Measurements from ENCODE around the gene RNF187.
"Not testable (repeated sequence)": the region's sequence is repeated elsewhere in the genome, so short reads cannot be mapped to it uniquely, and the experiment has no call there.

The RNF187 gene

DNA sequence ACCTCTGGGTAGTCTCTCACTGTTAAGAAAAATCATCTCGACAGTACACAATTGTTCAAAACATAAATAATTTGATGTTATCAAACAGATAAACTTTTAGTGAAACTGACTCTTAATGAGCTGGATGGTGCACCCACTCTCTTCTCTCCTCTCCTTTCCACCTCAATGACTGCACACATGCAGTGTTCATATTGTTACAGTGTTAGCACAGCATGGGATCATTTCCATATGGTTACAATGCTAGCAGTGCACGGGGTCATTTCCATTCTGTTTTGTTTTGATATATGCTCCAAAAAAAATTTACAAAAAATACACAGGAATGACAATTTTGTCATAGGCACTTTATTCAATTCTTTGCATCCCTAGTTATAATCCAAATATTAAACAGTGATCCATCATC, 26.4 kb upstream of the RNF187 start:
- no peak for DNase-seq

DNA sequence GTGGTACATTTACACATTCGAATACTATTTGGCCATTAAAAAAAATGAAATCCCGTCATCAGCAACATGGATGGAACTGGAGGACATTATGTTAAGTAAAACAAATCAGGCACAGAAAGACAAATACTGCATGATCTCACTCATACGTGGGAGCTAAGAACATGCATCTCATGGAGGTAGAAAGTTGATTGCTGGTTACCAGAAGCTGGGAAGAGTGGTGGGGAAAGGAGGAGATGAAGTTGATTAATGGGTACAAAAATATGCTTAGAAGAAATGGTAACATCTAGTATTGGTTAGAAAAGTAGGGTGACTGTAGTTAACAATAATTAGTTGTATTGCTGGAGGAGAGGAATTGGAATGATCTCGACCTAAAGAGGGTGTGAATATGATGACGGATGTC, 24.6 kb upstream of the RNF187 start:
- DNase-seq: no peak

DNA sequence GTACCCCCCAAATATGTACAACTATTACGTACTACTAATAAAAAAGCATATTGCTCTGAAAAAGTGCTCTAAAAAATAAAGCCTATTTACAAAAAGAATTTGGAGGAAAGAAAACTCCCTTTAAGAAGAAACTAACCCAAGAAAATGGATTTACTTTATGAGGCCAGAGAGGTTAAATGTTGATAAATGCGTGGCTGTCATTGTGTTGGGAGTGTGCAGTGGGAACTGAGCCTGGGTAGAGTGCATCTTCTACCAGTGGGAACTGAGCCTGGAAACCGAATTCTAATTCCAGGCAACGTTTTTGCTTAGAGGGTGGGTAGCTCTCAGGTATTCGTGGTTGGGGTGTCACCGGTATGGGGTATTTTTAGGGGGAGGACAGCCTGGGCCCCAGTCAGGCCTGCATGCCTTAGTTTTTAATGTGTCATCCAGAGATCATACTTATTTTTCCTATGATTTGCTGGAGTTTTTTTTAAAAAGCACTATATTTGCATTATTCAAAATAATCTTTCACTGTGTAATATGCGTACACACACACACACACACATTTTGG, 24.1 kb upstream of the RNF187 start:
- DNase-seq: no peak

DNA sequence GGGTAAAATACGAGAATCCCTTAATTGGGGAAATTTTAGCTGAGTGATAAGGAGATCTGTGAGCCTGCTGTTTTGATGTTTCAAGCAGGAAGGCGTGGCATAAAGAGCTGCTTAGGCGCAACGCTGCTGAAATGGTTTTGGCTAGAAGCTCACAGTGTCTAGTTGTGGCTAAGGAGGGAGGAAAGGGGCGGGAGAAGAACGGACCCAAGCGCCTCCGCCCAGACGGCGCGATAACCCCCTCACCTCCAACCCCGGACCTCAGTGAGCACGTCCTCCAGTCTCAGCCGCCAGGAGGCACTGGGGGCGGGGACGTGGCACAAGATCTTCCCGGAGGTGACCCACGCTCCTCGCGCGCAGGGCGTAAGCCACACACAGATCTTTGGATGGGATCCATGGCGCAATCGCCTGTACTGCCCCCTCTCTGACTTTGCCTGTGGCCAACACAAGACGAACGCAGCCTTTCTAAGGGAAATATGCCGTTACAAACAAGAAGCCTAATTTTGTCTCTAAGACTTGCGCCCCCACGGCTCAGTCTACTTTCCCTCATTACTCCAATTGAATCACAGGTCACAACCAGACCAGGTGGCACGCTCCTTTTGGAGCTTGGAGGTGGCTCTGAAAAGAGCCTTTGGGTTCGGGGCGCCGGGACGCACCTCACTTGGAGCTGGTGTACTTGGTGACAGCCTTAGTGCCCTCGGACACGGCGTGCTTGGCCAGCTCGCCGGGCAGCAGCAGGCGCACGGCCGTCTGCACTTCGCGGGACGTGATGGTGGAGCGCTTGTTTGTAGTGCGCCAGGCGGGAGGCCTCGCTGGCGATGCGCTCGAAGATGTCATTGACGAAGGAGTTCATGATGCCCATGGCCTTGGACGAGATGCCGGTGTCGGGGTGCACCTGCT, 23.4 kb upstream of the RNF187 start:
- peak; percentile 25 for DNase-seq

DNA sequence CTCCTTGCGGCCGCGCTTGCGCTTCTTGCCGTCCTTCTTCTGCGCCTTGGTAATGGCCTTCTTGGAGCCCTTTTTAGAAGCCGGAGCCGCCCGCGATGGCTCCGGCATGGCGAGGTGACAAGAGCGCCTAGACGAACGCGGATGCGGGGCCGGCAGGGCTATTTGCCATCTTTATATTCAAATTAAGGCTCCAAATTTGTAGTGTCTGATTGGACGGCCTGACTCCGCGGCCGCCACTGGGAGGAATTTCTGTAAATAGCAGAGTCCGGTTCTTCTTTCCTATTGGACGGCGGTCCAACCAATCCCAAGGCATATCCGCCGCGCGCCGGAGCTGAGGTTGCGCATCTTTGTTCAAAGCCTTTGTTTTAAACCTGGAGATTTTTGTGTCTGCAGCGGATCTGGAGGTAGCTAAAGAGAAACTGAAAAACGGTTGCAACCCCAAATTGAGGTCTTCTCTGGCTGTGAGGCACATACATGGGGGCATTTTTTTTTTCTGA, 22.6 kb upstream of the RNF187 start:
- peak; percentile 75 for DNase-seq

DNA sequence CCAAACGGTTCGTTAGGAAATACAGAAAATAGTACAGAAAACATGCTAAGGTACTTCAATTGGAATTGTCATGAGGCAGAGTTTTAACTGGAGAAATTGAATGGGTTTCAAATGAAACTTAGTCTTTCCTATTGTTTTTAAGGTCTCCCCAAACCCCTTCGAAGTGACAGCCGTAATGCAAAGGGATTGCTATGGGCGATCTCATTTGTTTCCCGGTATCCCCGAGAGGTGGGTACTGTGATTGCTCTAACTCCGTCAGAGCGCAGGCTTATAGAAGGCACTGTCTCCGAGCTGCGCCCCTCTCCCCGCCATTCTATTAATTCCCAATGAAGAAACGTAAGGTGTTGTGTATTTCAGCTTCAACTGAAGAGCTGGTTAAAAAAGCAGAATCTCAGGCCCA, 22.0 kb upstream of the RNF187 start:
- no peak for DNase-seq

DNA sequence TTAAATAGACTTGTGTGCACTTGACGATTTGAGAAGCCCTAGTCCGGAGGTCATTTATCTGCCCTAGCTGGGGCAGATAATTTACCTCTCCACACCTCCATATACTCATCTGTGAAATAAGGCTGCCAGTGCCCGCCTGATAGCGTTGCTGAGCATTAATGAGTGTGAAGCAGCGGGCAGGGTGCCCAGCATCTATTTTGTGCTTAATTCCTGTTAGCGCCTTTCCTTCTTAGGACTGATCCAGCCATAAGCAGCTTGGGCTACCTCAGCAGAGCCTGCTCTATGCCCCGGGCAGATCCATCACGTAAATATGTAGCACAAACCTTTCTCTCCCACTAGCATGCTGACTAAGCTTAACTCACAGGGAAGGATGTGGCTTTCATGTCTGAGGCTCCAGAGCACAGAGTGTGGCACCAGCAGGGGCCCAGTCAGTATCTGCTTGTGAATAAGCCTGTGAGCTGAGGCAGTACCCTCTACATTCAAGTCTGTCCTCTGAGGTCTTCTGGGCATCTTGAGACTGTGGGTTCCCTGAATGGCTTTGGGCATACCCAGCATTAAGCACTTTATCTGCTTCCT, 21.5 kb upstream of the RNF187 start:
- DNase-seq: no peak

DNA sequence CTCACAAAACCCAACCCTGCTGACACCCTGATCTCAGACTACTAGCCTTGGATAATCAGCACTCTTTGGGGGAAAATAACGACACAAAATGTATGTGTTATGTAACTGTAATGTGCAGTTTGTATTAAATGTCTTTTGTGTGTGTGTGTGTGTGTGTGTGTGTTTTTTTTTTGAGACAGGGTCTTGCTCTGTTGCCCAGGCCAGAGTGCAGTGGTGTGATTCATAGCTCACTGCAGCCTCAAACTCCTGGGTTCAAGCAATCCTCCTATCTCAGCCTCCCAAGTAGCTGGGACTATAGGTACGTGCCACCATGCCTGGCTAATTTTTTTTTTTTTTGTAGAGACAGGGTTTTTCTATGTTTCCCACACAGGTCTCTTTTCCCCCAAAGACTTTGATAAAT, 19.0 kb upstream of the RNF187 start:
- not testable (repeated sequence) for DNase-seq

DNA sequence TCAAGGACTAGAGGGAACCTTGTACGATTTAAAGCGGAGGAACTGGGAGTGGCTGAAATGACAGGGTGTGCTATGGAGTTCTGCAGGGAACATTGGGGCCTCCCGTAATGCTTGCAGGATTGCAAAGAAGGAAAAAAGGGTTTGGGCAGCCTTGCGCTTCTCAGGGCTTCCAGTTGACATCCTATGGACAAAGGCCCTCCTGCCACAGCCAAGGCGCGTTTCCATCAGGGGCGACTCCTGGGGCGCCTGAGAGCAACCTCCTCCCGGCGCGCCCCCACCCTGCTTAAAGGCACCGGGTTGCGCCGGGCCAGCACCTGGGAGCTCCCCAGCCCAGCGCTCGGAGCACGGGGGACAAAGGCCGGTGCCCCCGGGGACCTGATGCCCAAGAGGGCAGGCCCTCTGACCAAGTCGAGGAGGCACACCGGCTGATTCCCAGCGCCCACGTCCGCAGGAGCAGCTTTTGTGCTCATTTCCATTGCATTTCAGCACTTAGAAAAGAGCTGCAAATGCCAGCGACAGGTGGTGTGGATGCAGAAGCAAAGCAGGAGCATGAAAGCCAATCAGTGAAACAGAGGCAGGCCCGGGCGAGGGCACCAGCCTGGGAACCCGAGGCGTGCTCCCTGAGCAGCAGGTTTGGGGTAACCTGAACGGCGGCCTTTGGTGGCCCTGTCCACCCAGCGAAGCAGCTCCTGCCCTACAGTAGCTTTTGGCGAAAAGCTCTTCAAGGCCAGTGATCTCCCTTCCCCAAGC, 17.6 kb upstream of the RNF187 start:
- no peak for DNase-seq

DNA sequence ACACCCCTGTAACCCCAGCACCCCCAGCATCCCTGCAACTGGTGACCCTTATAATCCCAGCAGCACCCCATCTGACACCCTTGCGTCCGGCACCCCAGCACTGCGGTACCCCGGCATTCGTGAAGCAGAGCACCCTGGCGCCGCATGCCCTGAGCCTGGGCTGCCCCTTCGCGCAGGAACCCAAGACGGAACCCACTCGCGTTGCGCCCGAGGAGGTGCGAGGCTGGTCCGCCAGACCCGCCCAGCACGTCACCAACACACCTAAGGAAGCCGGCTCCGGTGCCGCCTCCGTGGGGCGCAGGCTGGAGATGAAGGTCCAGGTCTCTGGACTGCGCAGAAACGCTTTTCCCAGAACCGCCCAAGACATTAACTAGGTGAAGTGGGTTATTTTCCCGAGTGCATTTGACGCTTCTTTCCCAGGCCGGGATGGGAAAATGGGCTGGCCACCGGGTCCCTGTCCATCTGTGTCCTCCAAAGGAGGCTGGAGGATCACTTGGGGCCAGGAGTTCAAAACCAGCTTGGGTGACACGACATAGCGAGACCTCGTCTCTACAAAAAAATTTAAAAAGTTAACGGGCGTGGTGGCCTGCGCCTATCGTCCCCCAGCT, 15.9 kb upstream of the RNF187 start:
- no peak for DNase-seq

DNA sequence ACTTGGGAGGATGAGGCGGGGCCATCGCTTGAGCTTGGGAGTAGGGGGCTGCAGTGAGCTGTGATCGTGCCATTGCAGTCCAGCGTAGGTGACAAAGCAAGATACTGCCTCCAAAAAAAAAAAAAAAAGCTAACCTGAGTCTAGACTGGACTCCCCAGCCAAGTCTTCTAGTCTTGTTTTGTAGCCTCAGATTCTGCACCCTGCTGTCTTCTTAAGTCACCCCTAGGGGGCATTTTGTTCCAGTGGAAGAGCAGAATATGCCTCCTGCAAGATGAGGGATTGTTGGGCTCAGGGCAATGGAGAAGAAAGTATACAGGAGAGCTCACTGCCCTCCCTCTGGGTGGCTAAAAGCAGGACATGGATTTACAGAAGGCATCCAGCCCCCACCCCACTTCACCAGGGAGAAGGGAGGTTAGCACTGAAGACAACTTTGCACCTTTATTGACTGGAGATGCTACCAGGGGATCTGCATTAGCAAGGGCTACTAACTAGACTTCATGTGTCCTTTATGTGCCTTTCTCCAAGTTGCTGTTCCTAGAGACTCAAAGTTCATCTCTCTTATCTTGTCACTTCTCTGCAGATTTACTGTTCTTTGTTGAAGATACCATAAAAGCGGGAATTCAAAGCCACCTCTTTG, 15.3 kb upstream of the RNF187 start:
- peak; percentile 71 for DNase-seq

DNA sequence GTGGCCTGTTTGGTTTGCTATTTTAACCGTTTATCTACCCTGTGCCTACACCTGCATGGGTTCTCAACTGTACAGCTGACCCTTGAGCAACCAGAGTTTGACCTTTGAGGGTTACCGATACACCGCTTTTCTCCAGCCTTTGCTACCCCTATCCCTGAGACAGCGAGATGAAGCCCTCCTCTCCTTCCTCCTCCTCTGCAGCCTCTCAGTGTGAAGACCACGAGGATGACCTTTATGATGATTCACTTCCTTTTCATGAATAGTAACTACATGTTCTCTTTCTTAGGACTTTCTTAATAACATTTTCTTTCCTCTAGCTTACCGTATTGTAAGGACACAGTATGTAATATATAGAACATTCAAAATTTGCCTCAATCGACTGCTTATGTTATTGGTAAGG, 14.5 kb upstream of the RNF187 start:
- peak; percentile 70 for DNase-seq

DNA sequence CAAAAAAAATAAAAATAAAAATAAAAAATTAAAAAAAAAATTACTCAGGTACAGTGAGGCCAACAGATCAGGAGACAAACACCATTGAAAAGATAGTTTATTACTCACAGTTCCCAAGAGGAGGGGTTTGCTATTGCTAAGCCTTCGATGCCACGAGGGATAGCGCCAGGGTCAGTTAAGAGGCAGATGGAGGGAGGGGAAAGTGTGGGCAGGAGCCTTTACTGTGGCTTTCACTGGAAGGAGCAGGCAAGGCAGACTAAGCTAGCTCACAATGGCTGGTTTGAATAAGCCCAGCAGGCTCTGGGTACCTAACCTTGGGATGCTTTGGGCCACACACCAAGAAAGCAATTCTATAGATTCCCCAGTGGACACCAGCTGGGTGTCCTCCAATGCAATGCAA, 12.7 kb upstream of the RNF187 start:
- DNase-seq: no peak

DNA sequence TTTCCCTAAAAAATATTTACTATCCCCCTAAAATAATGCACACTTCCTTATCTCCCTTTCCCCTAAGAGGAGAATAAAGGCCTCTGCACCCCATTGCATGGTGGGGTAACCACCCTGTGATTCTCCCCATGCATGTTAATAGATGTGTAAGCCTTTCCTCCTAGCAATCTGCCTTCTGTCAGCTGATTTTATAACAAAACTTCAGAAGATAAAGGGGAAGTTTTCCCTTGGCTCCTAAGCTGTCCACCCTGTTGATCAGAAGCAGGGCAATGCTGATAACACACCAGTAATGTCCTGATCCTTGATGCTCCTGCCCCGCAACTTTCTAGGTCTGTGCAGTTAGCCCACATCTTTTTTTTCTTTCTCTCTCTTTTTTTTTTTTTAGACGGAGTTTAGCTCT, 11.4 kb upstream of the RNF187 start:
- DNase-seq: no peak

DNA sequence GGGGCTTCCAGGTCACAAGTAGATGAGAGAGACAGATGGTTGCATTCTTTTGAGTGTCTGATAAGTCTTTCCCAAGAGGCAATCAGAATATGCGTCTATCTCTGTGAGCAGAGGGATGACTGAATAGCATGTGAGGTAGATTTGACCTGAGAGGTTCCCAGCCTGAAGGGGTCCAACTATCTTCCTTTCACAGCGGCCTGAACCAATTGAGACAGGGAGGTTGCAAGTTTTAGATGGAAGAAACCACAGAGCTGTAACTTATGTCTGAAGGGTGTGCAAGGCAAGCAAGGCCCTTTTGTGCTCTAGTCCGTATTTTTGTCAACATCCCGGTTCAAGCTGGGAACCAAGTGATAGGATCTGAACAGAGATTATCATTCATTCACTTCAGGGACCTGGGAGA, 9.9 kb upstream of the RNF187 start:
- DNase-seq: no peak

DNA sequence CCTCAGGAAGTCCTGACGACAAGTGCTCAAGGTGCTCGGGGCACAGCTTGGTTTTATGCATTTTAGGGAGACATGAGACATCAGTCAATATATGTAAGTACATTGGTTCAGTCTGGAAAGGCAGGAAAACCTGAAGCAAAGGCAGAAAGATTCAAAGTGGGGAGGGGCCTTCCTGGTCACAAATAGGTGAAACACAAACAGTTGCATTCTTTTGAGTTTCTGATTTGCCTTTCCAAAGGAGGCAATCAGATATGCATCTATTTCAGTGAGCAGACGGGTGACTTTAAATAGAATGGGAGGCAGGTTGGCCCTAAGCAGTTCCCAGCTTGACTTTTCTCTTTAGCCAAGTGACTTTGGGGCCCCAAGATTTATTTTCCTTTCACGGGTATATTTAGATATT, 8.9 kb upstream of the RNF187 start:
- no peak for DNase-seq

DNA sequence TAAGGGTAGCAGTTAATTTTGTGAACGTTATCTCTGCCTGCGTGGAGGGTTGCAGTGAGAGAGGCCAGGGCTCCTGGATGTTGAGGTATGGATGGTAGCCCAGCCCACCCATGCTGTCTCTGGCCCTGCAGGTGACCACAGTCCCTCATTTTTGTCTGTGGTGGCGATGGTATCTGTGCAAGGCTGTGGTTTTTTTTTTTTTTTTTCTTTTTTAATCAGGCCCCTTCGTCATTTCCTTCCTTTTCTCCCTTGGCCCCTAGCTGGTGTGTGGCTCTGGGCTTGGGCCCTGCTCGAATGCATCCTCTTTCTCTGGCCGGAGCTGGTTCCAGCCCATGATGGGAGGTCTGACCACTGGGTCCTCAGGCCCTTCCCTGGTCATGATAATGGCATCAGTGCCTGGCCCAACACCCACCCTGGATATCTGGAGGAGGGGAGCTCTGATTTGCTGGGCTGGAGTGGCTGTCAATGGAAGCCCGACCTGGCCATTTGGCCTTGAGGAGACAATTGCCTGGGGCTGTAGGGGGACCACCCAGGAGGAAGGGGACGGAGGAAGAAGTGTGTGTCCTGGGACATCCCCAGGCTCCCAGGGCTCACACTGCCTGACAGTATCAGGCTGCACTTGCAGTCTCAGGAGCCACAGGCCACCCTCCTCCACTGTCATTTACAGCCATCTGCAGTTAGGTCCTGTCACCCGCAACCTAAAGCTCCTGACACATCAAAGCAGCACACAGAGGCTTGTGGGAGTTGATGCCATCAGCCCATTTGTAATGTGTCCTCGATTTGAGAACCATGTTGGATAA, 8.1 kb upstream of the RNF187 start:
- DNase-seq: peak; percentile 35

DNA sequence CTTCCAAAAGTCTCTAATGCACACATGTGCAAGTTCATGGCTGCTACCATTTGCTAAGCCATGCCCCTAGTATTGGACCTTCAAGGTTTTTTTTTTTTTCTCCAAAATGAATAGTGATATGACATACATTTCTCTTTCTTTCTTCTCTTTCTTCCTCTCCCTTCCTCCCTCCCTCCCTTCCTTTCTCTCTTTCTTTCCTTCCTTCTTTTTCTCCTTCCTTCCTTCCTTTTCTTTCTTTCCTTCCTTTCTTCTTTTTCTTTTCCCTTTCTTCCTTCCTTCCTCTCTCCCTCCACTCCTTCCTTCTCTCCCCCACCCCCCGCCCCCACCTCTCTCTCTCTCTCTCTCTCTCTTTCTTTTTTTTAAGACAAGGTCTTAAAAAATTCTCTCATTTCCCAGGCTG, 3.4 kb upstream of the RNF187 start:
- no peak for DNase-seq

DNA sequence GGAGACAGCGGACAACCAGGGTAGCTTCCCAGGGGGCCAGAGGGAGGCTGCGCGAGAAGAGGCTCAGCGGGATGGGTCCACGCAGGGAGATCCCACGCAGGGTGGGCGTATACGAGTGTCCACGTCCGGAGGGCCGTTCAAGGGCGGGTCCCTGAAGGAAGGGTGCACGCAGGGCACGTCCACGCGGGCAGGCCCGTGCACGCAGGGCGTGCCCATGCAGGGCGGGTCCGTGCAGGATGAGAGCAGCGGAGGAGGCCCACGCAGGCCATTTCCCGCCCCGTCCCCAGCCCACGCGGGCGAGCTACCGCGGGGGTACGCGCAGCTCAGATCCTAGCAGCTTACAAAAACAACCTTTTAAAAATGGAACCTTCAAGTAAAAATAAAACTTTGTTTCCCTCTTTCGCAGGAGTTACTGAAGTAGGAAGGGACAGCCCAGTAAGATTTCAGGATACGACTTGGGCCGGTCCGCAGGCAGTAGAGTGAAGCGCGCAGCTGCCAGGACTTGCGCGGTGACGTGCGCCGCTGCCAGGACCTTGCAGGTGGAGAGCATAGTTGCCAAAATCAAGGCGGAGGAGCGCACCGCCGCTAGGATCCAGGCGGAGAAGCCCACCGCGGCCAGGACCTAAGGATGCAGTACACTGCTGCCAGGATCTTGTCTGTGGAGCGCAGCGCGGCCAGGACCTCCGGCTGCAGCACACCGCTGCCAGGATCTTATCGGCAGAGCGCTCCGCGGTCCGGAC, 416 bp upstream of the RNF187 start:
- peak; percentile 84 for DNase-seq

DNA sequence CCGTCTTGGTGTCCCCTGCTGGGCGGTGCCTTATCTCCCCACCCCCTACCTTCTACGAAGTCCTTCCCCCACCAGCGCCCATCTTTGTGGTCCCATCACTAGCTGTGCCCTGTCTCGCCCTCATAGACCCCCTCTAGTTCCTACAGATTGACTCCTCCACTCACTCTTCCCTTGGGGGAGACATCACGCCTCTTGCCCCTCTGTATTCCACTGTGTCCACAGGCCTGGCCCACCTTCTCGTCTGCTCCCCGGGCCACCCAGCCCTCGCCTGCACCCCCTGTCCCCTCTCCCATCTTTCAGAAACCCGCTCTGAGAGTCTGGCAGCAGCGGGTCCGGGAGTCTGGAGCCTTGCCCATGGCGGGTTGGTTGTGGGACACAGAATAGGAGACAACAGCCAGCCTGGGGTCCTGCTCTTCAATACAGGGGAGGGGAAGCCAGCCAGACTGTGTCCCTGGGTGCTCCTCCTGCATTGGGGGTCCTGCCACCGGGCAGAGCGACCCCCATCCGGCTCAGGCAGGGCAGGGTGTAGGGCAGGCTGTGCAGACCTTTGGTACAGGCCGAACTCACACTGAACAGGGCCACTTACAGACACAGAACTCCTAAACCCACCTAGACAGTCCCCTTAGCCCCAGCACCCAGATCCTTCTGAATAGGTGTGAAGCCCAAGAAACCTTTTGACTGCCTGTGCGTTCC, 1.1 kb downstream of the RNF187 start:
- DNase-seq: no peak
